Measurements from ENCODE around the gene SLC22A1.

DNA sequence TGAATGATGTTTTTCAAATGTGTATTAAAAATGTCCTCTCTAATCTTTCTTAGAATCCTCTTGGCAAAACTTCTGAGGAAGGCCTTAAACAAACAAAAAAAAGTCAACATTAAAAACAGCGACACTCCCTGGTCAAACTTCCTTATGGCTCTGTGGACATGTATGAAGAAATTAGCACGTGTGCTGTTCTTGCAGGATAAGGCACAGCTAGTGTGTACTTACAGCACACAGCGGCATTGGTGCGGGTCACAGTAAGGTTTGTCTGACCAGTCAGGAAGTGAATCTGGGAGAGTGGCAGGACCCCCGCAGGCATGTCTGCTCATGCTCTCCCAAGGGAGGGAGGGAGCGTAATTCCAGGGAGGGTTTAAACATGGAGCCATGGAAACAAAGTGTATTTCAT, 38.8 kb downstream of the SLC22A1 start:
- no peak for TF ChIP-seq CTCF (IDR thresholded peaks at IDR 0.05)
- no peak for TF ChIP-seq EZH2 (IDR thresholded peaks at IDR 0.05; ENCODE audit: borderline replicate concordance, insufficient read depth, low read depth, low read length, poor library complexity, severe bottlenecking)

Data from B cell (primary cell).